GM18517 (cell line): Measurements from ENCODE around the gene LGALS9.
"Not testable (repeated sequence)": the region's sequence is repeated elsewhere in the genome, so short reads cannot be mapped to it uniquely, and the experiment has no call there.

Experiments
- ATAC-seq: cut with Tn5 transposase; IDR thresholded peaks from one replicate; pipeline ENCODE4 v1.9.1; 2021; ENCODE audit warnings: mild to moderate bottlenecking, moderate library complexity; ENCODE audit not compliant: unreplicated experiment

Gene LGALS9

DNA sequence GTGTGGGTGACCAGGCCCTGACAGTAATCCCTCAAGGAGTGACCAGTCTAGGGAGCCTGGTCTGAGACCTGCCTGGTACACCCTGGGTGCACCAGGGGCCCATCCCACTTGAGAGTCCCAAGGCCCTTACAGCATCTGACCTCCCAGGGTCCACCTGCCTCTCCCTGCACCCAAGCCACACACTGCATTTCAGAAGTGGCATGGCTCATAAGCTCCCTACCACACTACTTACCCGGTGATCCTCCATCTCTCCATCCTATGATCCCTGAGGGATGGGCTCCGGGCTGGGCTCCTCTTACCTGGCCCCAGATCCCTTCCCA lies 40.6 kb downstream of the LGALS9 start:
- no peak for ATAC-seq

DNA sequence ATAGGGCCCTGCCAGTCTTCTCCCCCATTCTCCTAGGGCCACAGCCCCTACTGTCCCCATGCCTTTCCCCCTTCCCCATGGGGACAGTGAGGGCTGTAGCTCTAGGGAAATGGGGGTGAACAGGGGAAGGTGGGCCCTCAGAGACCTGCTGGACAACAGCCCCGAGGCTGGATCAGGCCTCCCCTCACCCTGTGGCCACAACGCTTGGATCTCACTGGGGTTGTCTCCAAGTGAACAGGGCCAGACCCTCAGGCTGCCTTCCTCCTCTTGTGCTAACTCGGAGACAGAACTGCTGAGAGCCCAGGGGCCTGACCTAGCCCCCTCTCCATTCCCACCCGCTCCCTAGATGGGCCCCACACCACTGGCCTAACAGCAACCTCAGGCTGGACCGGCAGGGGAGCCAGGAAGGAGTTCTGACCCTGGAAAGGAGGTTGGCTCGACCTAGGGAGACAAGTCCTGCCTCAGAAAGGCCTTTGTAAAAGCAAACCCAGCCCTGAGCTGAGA lies 41.0 kb downstream of the LGALS9 start:
- not testable (repeated sequence) for ATAC-seq

DNA sequence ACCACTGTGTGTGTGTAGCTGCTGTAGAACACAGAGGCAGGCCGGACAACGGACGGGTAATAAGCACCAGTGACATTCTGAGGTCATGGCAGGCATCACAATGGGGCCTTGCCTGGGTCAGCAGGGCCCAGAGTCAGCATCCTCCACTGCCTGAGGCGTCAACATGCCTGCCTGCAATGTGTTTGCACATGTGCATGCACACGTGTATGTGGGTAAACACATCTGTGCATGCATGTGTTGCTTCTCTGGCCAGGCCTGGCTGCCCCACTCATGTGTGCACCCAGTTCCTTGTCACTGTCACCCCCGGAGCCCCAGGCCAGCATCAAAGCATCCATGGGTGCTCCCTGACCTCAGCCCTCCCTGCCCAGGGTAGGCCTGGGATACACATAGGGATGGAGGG lies 43.3 kb downstream of the LGALS9 start:
- ATAC-seq: no peak

DNA sequence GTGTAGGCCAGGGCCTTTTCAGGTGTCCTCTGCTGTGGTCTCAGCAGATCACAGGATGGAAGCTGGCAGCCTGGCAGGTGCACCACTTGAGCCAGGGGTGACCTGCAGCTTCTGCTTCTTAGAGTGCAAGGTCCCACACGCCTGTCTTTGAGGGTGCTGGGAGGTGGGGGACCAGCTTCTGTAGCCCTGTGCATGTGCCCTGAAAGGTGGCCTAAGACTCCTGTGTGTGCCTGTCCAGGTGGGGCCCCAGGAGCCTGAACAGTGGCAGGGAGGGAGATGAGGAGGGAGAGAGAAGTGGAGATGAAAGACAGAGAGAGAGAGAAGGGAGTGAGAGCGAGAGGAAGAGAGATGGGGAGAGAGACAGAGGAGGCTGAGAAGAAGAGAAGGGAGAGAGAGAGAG lies 46.2 kb downstream of the LGALS9 start:
- no peak for ATAC-seq

DNA sequence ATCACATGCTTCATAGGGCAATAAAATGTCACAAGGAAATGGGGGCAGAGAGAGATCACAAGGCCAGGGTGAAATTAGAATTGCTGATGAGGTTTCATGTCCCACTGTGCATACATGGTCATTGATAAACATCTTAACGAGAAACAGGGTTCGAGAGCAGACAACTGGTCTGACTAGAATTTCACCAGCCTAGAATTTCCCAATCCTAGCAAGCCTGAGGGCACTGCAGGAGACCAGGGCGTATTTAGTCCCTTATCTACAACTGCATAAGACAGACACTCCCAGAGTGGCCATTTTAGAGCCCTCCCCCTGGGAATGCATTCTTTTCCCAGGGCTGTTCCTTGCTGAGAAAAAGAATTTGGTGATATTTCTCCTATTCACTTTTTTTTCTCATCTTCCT lies 55.3 kb downstream of the LGALS9 start:
- not testable (repeated sequence) for ATAC-seq

DNA sequence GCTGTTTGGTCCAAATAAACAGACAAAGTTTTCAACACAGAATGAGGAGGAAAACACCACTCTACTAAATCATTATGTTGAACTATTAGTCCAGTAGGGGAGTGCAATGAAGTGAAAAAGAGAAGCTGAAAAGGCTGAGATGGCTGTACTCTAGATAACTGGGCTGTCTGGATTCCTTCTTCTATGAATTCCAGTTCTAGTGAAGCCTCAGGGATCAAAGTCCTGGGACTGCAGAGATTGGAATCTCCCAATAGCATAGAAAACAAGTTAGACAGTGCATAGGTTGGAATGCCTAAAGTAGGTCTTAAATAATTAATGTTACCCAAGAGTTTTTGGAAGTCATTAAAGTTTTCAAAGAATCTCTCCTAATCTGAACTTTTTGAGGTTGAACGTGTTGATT lies 59.9 kb downstream of the LGALS9 start:
- ATAC-seq: no peak

DNA sequence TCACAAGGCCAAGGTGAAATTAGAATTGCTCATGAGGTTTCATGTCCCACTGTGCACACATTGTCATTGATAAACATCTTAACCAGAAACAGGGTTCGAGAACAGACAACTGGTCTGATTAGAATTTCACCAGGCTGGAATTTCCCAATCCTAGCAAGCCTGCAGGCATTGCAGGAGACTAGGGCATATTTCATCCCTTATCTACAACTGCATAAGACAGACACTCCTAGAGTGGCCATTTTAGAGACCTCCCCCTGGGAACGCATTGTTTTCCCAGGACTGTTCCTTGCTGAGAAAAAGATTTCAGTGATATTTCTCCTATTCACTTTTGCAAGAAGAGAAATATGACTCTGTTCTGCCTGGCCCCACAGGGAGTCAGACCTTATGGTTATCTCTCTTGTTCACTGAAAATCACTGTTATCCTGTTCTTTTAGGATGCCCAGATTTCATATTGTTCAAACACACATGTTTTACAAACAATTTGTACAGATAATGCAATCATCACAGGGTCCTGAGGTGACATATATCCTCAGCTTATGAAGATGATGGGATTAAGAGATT lies 64.3 kb downstream of the LGALS9 start:
- not testable (repeated sequence) for ATAC-seq
